ACHN (cell line): Measurements from ENCODE around the gene AKR1B1.

Source experiments
- DNase-seq: peaks from one replicate; pipeline ENCODE4 v3.0.0-alpha.2; 2015
- in situ Hi-C: cut with HindIII; loops from 2 replicates; pipeline ENCODE4 v1.10.0; 2017; ENCODE audit warnings: low sequenced_read_pairs, low pct_ligation_motif_present, low pct_unique_long_range_greater_than_20kb

AKR1B1 gene

DNA sequence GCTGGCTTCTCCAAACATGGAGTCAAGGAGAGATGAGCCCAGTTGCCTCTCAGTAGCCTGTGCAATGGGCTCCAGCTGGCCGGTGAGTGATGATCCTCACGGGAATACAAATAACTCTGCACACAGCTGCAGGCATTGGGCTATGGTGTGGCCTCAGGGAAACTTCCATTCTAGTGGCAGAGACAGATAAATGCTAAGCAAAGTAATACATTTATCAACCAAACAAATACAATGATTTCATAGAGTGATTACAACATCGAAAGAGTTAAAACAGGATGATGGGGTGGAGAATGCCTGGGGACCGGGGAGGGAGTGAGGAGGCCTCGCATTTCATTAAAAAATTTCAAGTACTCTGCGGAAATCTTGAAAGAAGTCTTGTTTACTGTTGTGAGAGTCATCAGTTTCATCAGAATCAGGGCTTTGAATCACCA is 15.0 kb upstream of the AKR1B1 start:
- no peak for DNase-seq
- in situ Hi-C loops: no loop called here

DNA sequence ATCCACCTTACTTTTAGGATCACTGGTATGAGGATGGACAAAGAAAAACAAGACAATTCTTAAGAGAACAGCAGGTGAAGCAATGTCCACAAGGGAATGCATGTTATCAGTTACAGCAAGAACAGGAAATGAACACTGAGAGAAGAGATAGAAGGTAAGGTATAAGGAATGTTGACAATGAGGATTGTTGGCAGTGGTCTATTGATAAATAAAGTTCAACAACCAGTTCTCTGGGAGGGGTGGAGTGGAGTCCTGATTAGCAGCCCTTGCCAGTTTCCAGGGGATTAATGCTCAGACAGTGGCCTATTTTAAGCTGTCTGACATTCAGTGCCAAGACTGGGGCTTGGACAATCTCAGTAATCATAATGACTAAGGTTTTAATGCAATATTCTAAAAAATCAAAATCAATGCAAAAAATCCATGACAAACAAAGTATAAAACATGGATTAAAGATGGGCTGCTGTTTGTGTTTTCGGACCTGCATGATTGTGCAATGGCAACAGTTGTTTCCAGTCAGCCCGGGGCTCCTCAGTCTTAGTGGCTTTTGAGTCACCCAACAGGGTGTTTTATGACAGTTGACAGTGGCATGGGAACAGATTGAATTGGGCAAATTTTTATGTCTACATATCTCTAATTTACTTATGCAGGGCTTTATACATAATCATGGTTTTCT is 13.8 kb upstream of the AKR1B1 start:
- no peak for DNase-seq

DNA sequence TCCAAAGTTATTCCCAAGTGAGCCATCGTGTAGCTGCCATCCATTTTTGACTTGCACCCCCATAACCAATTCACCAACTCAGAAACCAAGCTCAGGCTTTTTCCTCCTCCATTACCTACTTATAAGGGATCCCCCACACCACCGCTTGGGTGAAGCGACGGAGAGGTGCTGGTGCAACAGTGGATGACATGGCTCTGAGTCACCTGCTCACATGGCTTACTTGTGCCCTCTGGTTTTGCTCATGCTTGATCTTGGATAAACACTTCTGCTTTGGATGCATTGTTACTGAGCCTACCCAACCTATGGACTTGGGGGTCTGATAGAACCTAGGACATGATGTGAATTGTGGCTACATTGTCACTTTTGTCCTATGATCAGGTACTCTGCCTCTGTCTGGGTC is 12.0 kb upstream of the AKR1B1 start:
- in situ Hi-C loops: no loop called here
- peak; percentile 62 for DNase-seq

More for the DNA sequence above, 13.8 kb upstream of the AKR1B1 start:
- in situ Hi-C loops: no loop called here

DNA sequence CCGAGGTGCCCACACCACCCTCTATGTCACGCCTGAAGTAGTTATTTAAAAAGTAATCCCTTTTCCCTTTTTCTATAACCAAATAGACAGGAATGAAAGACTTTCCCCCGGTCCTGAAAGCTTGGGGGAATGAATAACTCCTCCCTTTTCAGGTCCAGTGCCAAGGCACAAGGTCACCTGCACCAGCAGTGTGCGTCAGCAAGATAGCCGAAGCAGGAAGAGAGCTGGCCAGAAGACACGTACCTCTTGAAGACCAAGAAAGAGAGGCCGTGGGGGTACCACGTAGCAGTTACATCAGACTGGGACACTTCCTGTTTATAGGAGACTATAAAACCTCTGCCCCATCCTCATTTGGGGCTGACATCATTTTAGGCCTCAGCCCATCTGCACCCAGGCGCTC is 10.7 kb upstream of the AKR1B1 start:
- DNase-seq: no peak
- in situ Hi-C loops: no loop called here

DNA sequence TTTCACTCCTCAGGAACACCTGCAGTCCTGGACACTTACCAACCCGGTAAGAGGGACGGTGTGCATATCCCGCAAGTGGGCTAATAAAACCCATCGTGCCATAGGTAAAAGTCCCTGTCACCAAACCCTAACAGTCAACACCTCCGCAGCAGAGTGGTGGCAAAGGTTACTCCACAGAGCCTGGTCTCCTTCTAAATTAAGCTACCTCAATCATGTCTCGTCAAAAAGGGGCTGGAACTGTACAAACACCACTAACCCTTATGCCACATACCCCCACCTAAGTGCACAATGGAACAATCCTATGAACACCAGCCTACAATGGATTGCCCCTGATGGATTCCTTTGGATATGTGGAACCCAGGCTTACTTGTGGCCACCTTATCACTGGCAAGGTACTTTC is 9.6 kb upstream of the AKR1B1 start:
- in situ Hi-C loops: no loop called here
- DNase-seq: no peak

DNA sequence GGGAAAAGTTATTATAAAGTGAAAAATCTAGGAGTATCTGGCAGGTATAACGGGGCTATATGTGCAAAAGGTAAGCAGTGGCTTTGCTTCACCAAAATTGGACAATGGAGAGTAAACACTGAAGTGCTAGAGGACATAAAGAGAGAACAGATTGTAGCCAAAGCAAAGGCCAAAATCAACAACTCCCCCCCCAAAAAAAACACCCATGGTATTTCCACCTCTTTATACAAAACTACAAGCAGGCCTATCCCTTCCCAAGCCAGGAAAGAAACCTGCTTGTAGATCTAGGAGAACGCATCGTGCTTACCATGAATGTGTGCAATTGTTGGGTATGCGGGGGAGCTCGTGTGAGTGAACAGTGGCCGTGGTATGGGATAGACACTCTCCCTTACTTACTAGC is 9.2 kb upstream of the AKR1B1 start:
- in situ Hi-C loops: no loop called here
- DNase-seq: no peak

DNA sequence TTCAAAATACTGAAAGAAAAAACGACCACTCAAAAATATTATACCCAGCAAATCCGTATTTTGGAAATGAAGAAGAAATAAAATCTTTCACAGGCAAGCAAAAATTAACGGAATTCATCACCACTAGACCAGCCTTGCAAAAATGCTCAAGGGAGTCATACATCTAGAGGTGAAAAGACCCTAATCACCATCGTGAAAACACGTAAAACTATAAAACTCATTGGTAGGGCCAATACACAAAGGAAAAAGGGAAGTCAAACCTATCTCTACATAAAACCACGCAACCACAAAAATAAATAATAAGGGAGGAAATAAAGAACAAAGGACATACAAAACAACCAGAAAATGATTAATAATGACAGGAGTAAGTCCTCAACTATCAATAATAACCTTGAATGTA is 6.6 kb upstream of the AKR1B1 start:
- in situ Hi-C loops: no loop called here
- DNase-seq: no peak

DNA sequence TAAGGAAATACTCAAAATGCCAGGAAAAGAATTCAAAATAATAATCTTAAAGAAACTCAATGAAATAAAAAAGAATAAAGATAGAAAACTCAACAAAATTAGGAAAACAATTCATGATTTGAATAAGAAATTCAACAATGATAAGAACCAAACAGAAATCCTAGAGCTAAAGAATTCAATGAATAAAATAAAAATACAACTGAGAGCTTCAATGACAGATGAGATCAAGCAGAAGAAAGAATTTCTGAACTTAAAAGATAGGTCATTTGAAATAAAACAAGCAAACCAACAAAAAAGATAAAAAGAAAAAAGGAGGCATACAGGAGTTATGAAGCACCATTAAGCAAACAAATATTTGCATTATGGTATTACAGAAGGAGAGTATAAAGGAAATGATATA is 5.6 kb upstream of the AKR1B1 start:
- no peak for DNase-seq
- in situ Hi-C loops: no loop called here

DNA sequence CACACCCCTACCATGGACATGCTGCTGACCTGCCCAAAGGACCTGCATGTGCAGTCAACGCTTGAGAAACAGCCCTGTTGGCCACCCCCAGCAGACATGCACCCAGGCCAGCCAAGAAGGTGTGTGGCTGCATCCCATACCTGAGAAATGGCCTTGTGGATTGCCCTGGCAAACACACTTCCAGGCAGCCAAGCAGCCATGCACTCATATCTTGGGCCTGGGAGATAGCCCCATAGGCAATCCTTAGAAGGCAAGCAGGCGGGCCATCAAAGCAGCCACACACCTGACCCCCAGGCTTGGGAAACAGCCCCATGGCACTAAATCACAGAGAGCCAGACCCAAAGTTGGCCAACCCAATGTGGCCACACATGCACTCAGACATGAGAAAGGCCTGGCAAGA is 4.9 kb upstream of the AKR1B1 start:
- in situ Hi-C loops: no loop called here
- DNase-seq: no peak

DNA sequence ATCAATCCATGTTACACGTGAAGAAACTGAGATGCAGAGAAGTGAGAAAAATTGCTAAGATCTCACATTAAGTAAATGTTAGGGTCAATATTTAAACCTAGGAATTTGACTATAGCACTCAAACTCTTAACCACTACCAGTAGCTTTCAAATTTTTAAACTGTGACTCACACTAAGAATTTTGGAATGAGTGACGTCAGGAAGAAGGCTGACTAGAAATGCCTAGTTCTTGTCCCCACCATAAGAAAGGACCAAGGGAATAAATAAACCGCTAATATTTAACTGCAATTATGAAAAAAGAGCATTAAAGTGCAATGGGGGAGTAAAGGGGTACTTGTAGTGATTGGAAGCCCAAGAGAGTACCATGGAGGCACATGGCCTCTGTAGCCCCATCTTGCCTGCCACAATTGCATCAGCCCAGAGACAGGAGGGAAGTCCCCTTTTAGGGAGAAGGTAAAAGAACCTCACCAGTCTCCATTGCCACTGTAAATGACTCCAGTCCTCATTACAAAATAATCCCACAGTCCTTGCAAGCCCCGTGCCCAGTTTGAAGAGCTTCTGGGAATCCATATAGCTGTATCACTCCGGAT is 3.5 kb upstream of the AKR1B1 start:
- DNase-seq: peak; percentile 99
- in situ Hi-C loops: no loop called here

DNA sequence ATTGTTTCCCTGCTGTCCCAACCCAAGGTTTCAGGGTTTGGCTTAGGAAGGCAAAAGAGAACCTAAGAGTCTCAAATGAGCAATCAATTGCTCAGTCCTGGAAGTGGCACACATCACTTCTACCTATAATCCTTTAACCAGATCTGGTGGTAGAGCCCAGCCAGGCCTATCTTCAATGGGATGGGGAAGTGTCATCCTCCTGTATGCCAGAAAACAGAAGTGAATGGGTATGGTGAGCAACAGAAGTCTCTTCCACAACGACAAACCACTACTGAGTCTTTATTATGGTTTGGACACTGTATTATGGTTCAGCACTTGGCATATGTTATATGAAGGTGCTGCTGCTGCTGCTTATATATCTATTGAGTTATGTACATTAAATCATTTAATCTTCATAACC is 3.0 kb upstream of the AKR1B1 start:
- peak; percentile 73 for DNase-seq
- in situ Hi-C loops: no loop called here

DNA sequence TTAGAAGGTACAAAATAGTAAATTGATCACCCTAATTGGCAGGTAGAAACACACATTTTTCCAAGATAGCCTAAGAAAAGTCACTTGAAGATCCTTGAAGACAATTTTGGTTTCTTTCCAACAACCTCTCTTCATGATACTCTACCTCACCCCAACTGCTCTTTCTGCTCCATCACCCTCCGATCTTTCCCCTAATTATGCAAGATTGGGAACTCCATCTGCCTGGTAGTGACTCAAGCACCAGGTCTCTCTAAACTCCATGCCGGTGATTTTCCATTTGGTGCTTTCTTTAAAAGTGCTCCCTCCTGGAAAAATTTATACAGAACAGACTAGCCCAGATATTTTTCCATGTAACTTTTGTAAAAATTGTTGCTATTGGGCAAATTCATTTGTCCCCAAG is 1.1 kb upstream of the AKR1B1 start:
- peak; percentile 72 for DNase-seq
- in situ Hi-C loops: no loop called here

DNA sequence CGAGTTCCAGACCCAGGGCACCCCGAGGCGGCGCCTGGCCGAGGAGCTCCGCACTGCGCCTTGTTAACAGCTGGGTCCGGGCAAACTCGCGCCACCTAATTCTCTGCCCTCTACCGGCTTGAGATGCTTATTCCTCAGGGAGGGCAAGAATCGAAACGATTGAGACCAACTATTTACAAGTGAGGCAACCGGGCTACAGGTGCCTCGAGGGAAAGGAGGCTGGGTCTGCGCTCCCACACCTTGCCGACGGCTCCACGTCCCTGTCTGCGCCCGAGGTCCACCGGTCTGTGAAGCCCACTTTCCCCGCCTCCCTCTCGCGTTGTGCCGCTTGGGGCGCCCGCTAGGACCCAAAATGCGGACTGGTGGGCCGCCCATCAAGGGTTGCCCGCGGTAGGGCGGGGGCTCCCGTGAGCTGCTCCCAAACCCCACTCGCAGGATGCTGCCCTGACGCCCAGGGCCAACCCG is 527 bp downstream of the AKR1B1 start:
- in situ Hi-C loops: no loop called here
- peak; percentile 71 for DNase-seq

DNA sequence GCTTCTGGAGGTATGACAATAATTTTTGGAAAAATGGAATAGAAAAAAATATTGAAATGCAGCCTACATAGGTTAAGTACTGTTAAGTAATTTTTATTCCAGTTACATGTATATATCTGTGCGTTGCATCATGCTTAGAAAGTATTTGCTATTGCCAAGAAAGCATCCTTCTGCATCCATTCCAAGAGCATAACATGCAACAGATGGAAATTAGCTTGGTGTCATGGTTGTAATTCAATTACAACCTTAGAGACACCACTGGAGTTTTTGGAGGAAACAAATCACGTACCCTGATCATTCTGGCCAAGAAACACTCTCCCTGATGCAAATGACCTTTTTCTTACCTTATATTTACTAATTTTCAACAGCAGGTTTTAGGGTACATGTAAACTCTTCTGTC is 1.7 kb downstream of the AKR1B1 start:
- no peak for DNase-seq
- in situ Hi-C loops: no loop called here

DNA sequence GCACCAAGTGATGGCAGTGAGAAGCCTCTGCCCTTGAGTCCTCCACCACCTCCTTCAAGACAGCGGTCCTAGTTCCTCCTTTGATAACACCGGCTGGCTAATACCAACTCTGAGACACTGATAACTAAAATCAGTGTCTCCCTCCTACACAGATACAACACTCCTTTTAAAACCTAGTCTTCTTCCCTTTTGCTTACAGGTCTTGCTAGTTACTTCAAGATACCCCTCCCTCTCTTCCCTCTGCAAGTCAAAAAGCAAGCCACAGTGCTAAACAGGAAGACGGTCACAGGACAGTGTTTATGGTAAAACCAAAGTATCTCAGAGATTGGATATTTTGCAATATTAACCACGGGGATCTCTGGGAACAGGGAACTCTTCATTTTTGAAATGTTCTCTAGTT is 4.6 kb downstream of the AKR1B1 start:
- in situ Hi-C loops: no loop called here
- no peak for DNase-seq

DNA sequence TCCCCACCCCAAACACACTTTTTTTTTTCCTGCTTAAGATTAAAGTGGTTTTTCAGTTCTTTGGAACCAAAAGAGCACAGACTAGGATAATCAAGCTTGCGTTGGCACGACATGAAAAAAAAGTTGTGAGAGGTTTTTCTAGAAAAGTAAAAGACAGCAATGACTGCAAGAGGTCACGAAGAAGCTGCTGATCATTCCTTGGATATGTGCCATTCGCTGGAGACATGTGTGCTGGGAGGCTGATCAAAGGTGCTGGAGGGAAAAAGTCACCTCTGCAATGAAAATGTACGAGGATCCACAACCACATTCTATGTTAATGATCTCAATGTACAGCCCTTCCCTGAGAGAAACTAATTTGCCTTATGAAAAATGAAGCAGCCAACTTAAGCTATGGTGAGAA is 5.4 kb downstream of the AKR1B1 start:
- in situ Hi-C loops: no loop called here
- DNase-seq: no peak

DNA sequence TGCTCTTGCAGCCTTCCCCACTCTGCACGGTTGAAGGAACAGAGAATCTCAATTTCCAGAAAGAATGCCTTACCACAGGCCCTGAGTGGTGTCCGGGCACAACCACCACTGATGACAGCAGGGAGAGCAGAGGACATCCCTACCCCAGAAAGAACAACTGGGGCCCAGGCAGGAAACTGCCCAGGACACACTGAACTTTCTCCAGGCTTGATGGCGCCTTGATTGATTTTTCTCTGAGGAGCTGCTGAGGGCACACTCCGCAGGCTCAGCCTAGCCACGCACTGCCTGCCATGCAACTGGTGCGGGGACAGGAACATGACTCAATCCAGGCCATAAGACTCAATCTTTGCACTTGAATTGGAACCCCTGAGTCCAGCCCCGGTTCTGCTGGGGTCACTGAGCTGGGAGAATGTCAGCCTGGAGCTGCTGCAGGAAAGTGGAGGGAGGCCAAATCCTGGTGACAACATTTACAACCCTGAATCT is 5.9 kb downstream of the AKR1B1 start:
- no peak for DNase-seq
- in situ Hi-C loops: no loop called here

DNA sequence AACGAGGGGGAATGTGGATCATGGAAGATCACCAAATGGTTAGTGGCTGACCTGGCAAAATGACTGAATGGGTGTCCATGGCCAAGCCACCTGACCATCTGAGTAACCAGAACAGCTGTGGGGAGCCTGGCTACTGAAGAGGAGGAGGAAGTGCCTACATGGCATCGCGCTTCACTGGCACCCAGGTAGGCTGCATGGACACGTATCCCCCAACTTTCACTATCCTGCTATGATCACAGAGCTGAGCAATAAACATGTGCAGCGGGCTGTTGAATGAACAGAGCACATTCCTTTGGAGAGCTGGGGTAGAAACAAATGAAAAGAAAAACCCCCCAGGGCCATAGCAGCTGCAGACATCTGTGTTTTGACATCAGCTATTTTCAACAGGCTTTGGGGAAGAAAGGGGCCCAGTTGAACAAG is 6.5 kb downstream of the AKR1B1 start:
- in situ Hi-C loops: no loop called here
- no peak for DNase-seq

DNA sequence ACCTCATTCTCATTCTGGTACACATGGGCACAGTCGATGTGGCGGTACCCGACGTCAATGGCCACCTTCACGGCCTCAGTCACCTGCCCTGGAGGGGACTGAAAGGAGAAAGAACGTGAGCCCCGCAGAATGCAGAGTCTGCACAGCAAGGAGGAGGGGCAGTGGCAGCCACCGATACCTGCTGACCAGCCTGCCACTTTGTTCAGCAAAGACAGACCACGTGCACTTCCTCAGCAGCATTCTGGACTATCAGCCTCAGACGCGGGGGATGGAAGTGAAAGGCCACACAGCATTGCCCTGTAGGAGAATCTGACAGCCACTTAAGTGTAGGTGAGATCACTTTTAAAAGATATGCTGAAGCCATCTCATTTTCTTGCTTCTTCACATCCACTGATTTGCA is 7.2 kb downstream of the AKR1B1 start:
- no peak for DNase-seq
- in situ Hi-C loops: no loop called here

DNA sequence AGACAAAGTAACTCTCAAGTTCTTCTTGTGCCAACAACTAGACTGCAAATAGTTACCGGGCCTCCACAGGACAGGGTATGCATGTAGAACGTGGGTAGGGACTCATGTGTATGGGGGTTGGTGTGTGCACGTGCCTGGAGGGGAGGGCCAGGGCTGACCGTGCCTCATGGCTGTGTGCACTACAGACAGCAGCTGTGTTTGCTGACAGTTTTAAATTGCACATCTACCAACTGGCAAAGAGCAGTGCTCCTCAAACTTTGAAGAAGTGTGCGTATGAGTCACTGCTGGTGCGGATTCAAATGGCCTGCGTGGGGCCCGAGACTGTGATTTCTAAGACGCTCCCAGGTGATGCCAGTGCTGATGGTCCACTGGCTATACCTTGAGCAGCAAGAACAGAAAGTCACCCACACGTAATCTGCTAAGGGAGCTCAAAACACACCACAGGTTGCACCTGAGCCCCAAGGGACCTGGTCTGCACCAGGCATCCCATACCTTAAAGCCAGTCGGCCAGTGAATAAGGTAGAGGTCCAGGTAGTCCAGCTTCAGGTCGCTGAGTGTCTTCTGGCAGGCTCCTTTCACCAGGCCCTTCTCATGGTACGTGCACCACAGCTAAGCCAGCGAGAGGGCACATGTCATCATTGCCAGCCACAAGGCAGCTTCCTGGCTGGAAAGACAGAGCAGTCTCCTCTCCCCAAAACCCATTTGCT is 8.5 kb downstream of the AKR1B1 start:
- in situ Hi-C loops: no loop called here

More for the DNA sequence above, 8.5 kb downstream of the AKR1B1 start:
- no peak for DNase-seq
